H9 (cell line): Measurements from ENCODE around the gene ARMC12. TPM values are rescaled to one million over a fixed set of nuclear protein-coding genes. Genes with fewer than 3 reads are reported as not detected.

Experiments
- DNase-seq: peaks from one replicate; pipeline ENCODE4 v3.0.0-alpha.2; 2017
- H2AFZ ChIP-seq: one replicate; pipeline ENCODE4 v1.6.1; 2013; ENCODE audit warnings: mild to moderate bottlenecking, low read length, control low read depth, moderate library complexity
- H2AK5ac ChIP-seq: 2 replicates; pipeline ENCODE4 v1.6.1; 2013; ENCODE audit warnings: low read length, control low read depth, mixed read lengths; ENCODE audit not compliant: insufficient read length
- H2BK120ac ChIP-seq: one replicate; pipeline ENCODE4 v1.6.1; 2013; ENCODE audit warnings: low read depth, mild to moderate bottlenecking, low read length, control low read depth, inconsistent platforms; ENCODE audit not compliant: poor library complexity, severe bottlenecking
- H2BK12ac ChIP-seq: 2 replicates; pipeline ENCODE4 v1.6.1; 2013; ENCODE audit warnings: low read length, control low read depth, mixed read lengths, low read depth; ENCODE audit not compliant: insufficient read length
- H2BK15ac ChIP-seq: 2 replicates; pipeline ENCODE4 v1.6.1; 2013; ENCODE audit warnings: low read depth, low read length, control low read depth
- H2BK20ac ChIP-seq: one replicate; pipeline ENCODE4 v1.6.1; 2013; ENCODE audit warnings: low read depth, mild to moderate bottlenecking, low read length, control low read depth, inconsistent platforms; ENCODE audit not compliant: poor library complexity, severe bottlenecking
- H2BK5ac ChIP-seq: 2 replicates; pipeline ENCODE4 v1.6.1; 2013; ENCODE audit warnings: low read length, control low read depth, mixed read lengths; ENCODE audit not compliant: insufficient read length
- H3K14ac ChIP-seq: 2 replicates; pipeline ENCODE4 v1.6.1; 2013; ENCODE audit warnings: low read length, control low read depth; ENCODE audit not compliant: insufficient read depth
- H3K18ac ChIP-seq: 2 replicates; pipeline ENCODE4 v1.6.1; 2013; ENCODE audit warnings: low read depth, mild to moderate bottlenecking, mixed read lengths, low read length, control low read depth; ENCODE audit not compliant: insufficient read length
- H3K23ac ChIP-seq: 2 replicates; pipeline ENCODE4 v1.6.1; 2013; ENCODE audit warnings: low read length, control low read depth, mixed read lengths, low read depth; ENCODE audit not compliant: insufficient read length
- H3K23me2 ChIP-seq: 2 replicates; pipeline ENCODE4 v1.6.1; 2013; ENCODE audit warnings: low read depth, mild to moderate bottlenecking, mixed read lengths, low read length, control low read depth; ENCODE audit not compliant: insufficient read length, poor library complexity, severe bottlenecking
- H3K27ac ChIP-seq: 2 replicates; pipeline ENCODE4 v1.5.1; 2013; ENCODE audit warnings: low read length, control low read depth, mixed read lengths, low read depth; ENCODE audit not compliant: insufficient read length
- H3K27me3 ChIP-seq: 2 replicates; pipeline ENCODE4 v1.6.1; 2013; ENCODE audit warnings: low read length, control low read depth, inconsistent platforms; ENCODE audit not compliant: insufficient read depth
- H3K4ac ChIP-seq: 2 replicates; pipeline ENCODE4 v1.6.1; 2013; ENCODE audit warnings: low read depth, mild to moderate bottlenecking, control low read depth, inconsistent platforms, low read length, moderate library complexity
- H3K4me1 ChIP-seq: 2 replicates; pipeline ENCODE4 v1.6.1; 2013; ENCODE audit warnings: low read length, control low read depth, inconsistent platforms; ENCODE audit not compliant: insufficient read depth
- H3K4me2 ChIP-seq: 2 replicates; pipeline ENCODE4 v1.6.1; 2013; ENCODE audit warnings: low read length, control low read depth, mixed read lengths; ENCODE audit not compliant: insufficient read length, insufficient read depth
- H3K56ac ChIP-seq: 2 replicates; pipeline ENCODE4 v1.6.1; 2013; ENCODE audit warnings: low read depth, mild to moderate bottlenecking, mixed read lengths, low read length, control low read depth; ENCODE audit not compliant: insufficient read length
- H3K79me1 ChIP-seq: 2 replicates; pipeline ENCODE4 v1.6.1; 2013; ENCODE audit warnings: low read depth, mild to moderate bottlenecking, moderate library complexity, low read length, control low read depth, inconsistent platforms; ENCODE audit not compliant: insufficient read depth, poor library complexity, severe bottlenecking
- H3K79me2 ChIP-seq: 2 replicates; pipeline ENCODE4 v1.6.1; 2013; ENCODE audit warnings: low read length, control low read depth, inconsistent platforms; ENCODE audit not compliant: insufficient read depth
- H3K9ac ChIP-seq: 2 replicates; pipeline ENCODE4 v1.6.1; 2013; ENCODE audit warnings: low read length, control low read depth, mixed read lengths; ENCODE audit not compliant: insufficient read length; ENCODE audit errors: extremely low read depth
- H3K9me3 ChIP-seq: one replicate; pipeline ENCODE4 v1.6.1; 2013; ENCODE audit warnings: low read depth, low read length, inconsistent platforms; ENCODE audit not compliant: control insufficient read depth
- H3T11ph ChIP-seq: one replicate; pipeline ENCODE4 v1.6.1; 2013; ENCODE audit warnings: mild to moderate bottlenecking, low read length, control low read depth, inconsistent platforms
- H4K20me1 ChIP-seq: one replicate; pipeline ENCODE4 v1.6.1; 2013; ENCODE audit not compliant: control insufficient read depth, insufficient read length, insufficient read depth
- H4K5ac ChIP-seq: 2 replicates; pipeline ENCODE4 v1.6.1; 2013; ENCODE audit warnings: low read depth, mild to moderate bottlenecking, mixed read lengths, low read length, control low read depth; ENCODE audit not compliant: insufficient read length
- H4K8ac ChIP-seq: replicated peaks from 2 replicates; pipeline ENCODE4 v1.6.1; 2013; ENCODE audit warnings: low read length, control low read depth, mixed read lengths, low read depth; ENCODE audit not compliant: insufficient read length
- H4K91ac ChIP-seq: 2 replicates; pipeline ENCODE4 v1.6.1; 2013; ENCODE audit warnings: low read depth, mild to moderate bottlenecking, moderate library complexity, mixed read lengths, low read length, control low read depth; ENCODE audit not compliant: insufficient read length
- H3K27ac Mint-ChIP-seq, 3 experiments: 2 replicates in 2 of 3; 3 replicates in 1 of 3; pipeline ENCODE4 v1.8.0; 2020 to 2021; ENCODE audit warnings: mixed read lengths in 3 of 3, mild to moderate bottlenecking in 1 of 3, moderate library complexity in 1 of 3
- H3K27me3 Mint-ChIP-seq: 2 replicates; pipeline ENCODE4 v1.8.0; 2021; ENCODE audit warnings: low read depth, mild to moderate bottlenecking, moderate library complexity, mixed read lengths
- H3K36me3 Mint-ChIP-seq, 3 experiments: 2 replicates in 2 of 3; 3 replicates in 1 of 3; pipeline ENCODE4 v1.8.0; 2020 to 2021; ENCODE audit warnings: low read depth in 3 of 3, mixed read lengths in 3 of 3; ENCODE audit not compliant: insufficient read depth in 1 of 3
- H3K4me1 Mint-ChIP-seq, 2 experiments: 2 replicates each; pipeline ENCODE4 v1.8.0; 2020; ENCODE audit warnings: mixed read lengths in 2 of 2
- H3K4me3 Mint-ChIP-seq, 2 experiments: 2 replicates in 1 of 2; 3 replicates in 1 of 2; pipeline ENCODE4 v1.8.0; 2020 to 2021; ENCODE audit warnings: mild to moderate bottlenecking in 2 of 2, mixed read lengths in 2 of 2, moderate library complexity in 1 of 2
- H3K9me3 Mint-ChIP-seq, 2 experiments: 2 replicates in 1 of 2; 3 replicates in 1 of 2; pipeline ENCODE4 v1.8.0; 2020; ENCODE audit warnings: mild to moderate bottlenecking in 2 of 2, mixed read lengths in 2 of 2, moderate library complexity in 1 of 2
- WGBS: extraction: QIAGEN DNeasy Blood & Tissue Kit; methylation state at CpG from one replicate; pipeline ENCODE4 v1.1.7; 2013; ENCODE audit warnings: missing lambda C conversion rate, low lambda C conversion rate, mixed read lengths; ENCODE audit not compliant: insufficient read length; ENCODE audit errors: extremely low coverage; 5-methylcytosine and 5-hydroxymethylcytosine counted together
- total RNA-seq: library from RNA; stranded (reverse); gene quantifications from 2 replicates; pipeline ENCODE4 v1.2.1, GENCODE V29; 2021
- TF ChIP-seq, protein P1 (sequence below): fragments of 200-600 bp; sonication (generic); conservative IDR thresholded peaks from 3 replicates; pipeline ENCODE4 v1.8.0; 2021; ENCODE audit warnings: antibody characterized with exemption, mild to moderate bottlenecking

Gene ARMC12
- total RNA-seq, 1 experiment from 2014 or later: 1.7 TPM

DNA sequence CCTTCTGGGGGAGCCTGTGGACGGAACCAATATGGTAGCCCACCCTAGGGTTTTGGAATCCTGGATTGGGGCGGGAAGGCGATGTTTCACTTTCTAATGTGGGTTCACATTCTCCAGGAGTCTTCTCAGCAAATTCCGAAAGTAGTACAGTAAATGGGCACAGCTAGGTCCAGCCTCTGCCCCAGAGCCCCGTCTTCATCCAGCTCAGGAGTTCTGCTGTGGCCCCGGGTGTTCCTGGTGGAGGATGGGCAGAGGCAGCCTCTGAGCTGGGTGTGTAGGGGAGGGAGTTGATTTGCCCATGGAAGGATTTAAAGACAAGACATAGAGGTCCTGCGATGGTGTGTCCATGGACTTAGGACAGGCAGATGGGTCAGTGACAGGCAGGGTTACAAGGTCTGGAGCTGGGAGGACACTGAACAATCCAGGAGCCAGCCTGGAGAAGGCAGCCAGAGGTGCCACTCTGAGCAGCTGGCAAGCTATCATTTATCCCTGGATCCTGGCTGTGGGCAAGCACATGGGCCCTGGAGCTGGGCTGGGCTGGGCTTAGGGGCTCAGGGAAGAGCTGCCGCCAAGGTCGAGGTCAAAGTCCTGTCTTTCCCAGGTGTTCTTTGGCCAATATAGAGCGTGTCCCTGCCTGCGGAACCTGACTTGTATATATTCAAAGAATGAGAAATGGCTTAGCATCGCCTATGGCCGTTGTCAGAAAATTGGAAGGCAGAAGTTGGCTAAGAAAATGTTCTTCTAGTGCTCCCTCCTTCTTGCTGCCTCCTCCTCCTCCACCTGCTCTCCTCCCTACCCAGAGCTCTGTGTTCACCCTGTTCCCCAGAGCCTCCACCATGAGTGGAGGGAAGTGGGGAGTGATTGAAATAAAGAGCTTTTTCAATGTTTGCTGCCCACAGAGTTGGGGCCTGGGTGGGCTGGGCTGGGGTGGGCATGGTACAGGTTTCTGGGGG lies 50.7 kb downstream of the ARMC12 start:
- H2BK15ac ChIP-seq: no peak overlapping the region
- no peaks in the 10 kb centered on the region for H3K79me2 ChIP-seq
- H3K79me1 ChIP-seq: no peaks in the 10 kb centered on the region
- DNase-seq: no peak
- H2BK12ac ChIP-seq: no peak overlapping the region
- no peak overlapping the region for H4K8ac ChIP-seq
- no peak overlapping the region for H3K9ac ChIP-seq
- H3K23ac ChIP-seq: no peak overlapping the region
- no peak overlapping the region for H2BK120ac ChIP-seq
- Mint-ChIP-seq H3K4me3 (no peak overlapping the region), H3K36me3 (no peaks in the 10 kb centered on the region), H3K9me3 (no peaks in the 10 kb centered on the region), H3K27me3 (peaks cover 8% of the 10 kb centered on the region), H3K27ac (no peak overlapping the region; a peak in 1 of 7 replicates), H3K4me1 (peaks cover 13% of the 10 kb centered on the region in 2 experiments)
- H3K27ac ChIP-seq: no peak overlapping the region
- no peak overlapping the region for H3K4ac ChIP-seq
- H3K56ac ChIP-seq: no peak overlapping the region
- no peaks in the 10 kb centered on the region for H3K23me2 ChIP-seq
- no peak overlapping the region for H4K5ac ChIP-seq
- no peak overlapping the region for H3K14ac ChIP-seq
- no peaks in the 10 kb centered on the region for H3K27me3 ChIP-seq
- no peaks in the 10 kb centered on the region for H3K4me1 ChIP-seq
- TF ChIP-seq, protein P1, sequence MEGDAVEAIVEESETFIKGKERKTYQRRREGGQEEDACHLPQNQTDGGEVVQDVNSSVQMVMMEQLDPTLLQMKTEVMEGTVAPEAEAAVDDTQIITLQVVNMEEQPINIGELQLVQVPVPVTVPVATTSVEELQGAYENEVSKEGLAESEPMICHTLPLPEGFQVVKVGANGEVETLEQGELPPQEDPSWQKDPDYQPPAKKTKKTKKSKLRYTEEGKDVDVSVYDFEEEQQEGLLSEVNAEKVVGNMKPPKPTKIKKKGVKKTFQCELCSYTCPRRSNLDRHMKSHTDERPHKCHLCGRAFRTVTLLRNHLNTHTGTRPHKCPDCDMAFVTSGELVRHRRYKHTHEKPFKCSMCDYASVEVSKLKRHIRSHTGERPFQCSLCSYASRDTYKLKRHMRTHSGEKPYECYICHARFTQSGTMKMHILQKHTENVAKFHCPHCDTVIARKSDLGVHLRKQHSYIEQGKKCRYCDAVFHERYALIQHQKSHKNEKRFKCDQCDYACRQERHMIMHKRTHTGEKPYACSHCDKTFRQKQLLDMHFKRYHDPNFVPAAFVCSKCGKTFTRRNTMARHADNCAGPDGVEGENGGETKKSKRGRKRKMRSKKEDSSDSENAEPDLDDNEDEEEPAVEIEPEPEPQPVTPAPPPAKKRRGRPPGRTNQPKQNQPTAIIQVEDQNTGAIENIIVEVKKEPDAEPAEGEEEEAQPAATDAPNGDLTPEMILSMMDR: no peak
- no peak overlapping the region for H3K18ac ChIP-seq
- H3T11ph ChIP-seq: no peak overlapping the region
- WGBS: no CpG with 5 or more reads among the region's 13 CpGs
- no peak overlapping the region for H3K4me2 ChIP-seq
- H2BK20ac ChIP-seq: no peak overlapping the region
- no peak overlapping the region for H2AFZ ChIP-seq
- no peaks in the 10 kb centered on the region for H3K9me3 ChIP-seq
- no peak overlapping the region for H4K91ac ChIP-seq
- H2BK5ac ChIP-seq: no peak overlapping the region
- H4K20me1 ChIP-seq: no peaks in the 10 kb centered on the region
- no peak overlapping the region for H2AK5ac ChIP-seq
